ENCODE measurements around the gene RAD23A.

DNA sequence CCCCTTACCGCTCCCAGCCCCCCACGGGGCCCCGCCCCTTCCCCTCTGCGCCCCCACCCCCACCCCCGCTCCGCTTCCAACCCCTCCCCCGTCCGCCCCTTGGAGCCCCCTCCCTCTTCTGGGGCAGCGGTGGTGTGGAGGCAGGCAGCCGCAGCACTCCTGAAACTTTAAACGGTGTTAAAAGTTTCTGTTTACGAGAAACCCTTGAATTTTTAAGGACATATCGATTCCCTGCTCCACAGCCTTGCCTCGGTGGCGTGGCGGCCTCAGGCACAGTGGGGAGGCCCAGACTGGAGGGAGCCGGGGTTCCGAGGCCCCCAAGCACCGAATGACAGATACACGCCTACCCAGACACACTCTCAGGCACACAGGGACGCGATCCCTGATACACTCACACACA lies 44.8 kb downstream of the RAD23A start:
- TF ChIP-seq, protein P1, sequence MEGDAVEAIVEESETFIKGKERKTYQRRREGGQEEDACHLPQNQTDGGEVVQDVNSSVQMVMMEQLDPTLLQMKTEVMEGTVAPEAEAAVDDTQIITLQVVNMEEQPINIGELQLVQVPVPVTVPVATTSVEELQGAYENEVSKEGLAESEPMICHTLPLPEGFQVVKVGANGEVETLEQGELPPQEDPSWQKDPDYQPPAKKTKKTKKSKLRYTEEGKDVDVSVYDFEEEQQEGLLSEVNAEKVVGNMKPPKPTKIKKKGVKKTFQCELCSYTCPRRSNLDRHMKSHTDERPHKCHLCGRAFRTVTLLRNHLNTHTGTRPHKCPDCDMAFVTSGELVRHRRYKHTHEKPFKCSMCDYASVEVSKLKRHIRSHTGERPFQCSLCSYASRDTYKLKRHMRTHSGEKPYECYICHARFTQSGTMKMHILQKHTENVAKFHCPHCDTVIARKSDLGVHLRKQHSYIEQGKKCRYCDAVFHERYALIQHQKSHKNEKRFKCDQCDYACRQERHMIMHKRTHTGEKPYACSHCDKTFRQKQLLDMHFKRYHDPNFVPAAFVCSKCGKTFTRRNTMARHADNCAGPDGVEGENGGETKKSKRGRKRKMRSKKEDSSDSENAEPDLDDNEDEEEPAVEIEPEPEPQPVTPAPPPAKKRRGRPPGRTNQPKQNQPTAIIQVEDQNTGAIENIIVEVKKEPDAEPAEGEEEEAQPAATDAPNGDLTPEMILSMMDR (IDR thresholded peaks at IDR 0.05): no peak
- no peak for TF ChIP-seq POLR2AphosphoS5 (IDR thresholded peaks at IDR 0.05)
